Measurements from ENCODE around the gene TTC3.

DNA sequence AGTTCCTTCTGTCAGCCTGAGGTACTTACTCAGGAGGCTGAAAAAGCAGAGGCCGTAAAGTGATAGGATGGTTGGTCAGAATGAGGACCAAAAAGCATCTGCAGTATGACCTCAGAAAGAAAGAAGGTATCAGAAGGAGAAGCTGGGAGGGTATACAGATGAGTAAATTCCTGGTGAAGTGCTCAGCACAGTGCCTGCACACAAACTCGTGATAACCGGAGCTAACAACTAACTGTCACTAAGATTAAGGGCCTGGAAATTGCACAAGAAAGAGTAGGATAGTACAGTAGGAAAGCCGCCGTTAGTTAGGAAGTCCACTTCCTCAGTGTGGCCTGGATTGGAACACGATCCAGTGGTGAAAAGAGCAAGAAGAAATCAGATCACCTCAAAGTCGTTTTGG lies 131.5 kb downstream of the TTC3 start:
- no peak for TF ChIP-seq TARDBP (IDR thresholded peaks at IDR 0.05)
- TF ChIP-seq L3MBTL2 (conservative IDR thresholded peaks at IDR 0.05) = no peak
- no peak for TF ChIP-seq LEF1 (IDR thresholded peaks at IDR 0.05; ENCODE audit: borderline replicate concordance)
- no peak for TF ChIP-seq FOXM1 (IDR thresholded peaks at IDR 0.05; ENCODE audit: borderline replicate concordance)
- TF ChIP-seq FOXK2 (IDR thresholded peaks at IDR 0.05) = no peak
- TF ChIP-seq ARNT (IDR thresholded peaks at IDR 0.05) = no peak
- TF ChIP-seq, protein P1, sequence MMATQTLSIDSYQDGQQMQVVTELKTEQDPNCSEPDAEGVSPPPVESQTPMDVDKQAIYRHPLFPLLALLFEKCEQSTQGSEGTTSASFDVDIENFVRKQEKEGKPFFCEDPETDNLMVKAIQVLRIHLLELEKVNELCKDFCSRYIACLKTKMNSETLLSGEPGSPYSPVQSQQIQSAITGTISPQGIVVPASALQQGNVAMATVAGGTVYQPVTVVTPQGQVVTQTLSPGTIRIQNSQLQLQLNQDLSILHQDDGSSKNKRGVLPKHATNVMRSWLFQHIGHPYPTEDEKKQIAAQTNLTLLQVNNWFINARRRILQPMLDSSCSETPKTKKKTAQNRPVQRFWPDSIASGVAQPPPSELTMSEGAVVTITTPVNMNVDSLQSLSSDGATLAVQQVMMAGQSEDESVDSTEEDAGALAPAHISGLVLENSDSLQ (IDR thresholded peaks at IDR 0.05) = no peak
- TF ChIP-seq SUZ12 (IDR thresholded peaks at IDR 0.05) = no peak
- TF ChIP-seq CTBP1 (IDR thresholded peaks at IDR 0.05; ENCODE audit: borderline replicate concordance) = no peak
- no peak for TF ChIP-seq ZNF384 (IDR thresholded peaks at IDR 0.05)
